ENCODE measurements around the gene SLC25A21.
"Not testable (repeated sequence)": the region's sequence is repeated elsewhere in the genome, so short reads cannot be mapped to it uniquely, and the experiment has no call there.

Gene SLC25A21

DNA sequence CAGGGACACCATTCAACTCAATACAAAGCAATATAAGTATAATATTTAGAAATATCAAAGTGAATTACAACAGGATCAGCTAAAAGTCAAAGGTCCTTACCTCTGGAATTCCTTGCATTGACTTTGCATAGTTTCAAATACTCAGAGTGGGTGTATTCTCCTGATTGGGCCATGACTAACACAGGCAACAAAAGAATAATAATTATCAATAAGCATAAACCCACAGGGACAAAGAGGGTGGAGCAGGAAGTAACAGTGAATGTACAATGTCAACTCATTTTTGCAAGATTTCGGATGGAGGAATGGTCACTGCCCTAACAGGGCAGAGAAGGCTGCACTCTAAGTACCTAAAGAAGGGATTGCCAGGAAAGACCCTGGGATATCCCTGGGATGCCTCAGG, 303.3 kb downstream of the SLC25A21 start:
- no peak for DNase-seq (ENCODE audit: low read depth in 3 of 3)

DNA sequence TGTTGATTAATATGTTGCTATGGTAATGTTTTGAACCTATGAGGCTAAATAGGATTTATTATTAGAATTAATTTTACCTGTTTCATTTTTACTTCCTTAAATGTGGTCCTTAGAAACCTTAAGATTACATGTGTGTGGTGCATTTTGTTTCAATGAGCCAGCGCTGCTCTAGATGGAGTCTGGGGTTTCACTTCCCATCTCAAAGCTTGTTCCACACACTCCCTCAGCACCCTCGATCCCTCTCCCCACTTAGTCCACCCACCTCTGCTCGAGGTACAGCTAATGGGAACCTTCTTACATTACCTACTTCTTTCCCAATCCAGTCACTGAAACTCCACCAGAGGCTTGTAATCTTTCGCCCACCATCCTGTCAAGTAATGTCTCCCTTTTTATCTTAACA, 305.5 kb downstream of the SLC25A21 start:
- DNase-seq (ENCODE audit: low read depth in 3 of 3): no peak

GRCh38 chr14:36863271-36863670, 309.1 kb downstream of the SLC25A21 start:
- DNase-seq (ENCODE audit: low read depth in 3 of 3): no peak

DNA sequence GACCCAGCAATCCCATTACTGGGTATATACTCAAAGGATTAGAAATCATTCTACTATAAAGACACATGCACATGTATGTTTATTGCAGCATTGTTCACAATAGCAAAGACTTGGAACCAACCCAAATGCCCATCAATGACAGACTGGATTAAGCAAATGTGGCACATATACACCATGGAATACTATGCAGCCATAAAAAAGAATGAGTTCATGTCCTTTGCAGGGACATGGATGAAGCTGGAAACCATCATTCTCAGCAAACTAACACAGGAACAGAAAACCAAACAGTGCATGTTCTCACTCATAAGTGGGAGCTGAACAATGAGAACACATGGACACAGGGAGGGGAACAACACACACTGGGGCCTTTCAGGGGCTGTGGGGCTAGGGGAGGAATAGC, 310.2 kb downstream of the SLC25A21 start:
- DNase-seq (ENCODE audit: low read depth in 3 of 3): not testable (repeated sequence)

DNA sequence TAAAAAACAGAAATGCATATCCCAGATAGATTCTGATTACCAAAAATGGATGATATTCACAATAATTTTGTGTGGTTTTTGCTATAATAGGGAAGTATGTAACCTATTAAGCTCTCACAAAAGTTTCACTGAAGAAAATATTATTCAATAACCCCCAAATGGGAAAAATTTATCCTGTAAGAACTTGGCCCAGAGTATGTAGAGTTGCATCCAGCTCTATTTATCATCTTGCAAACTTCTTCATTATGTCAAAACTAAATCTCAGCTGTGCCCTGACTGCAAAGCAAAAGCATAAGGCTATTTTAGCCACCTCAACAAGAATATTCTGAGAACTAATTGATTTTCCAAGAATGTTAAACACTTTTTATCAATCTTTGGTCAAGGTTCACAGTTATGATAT, 311.6 kb downstream of the SLC25A21 start:
- no peak for DNase-seq (ENCODE audit: low read depth in 3 of 3)

DNA sequence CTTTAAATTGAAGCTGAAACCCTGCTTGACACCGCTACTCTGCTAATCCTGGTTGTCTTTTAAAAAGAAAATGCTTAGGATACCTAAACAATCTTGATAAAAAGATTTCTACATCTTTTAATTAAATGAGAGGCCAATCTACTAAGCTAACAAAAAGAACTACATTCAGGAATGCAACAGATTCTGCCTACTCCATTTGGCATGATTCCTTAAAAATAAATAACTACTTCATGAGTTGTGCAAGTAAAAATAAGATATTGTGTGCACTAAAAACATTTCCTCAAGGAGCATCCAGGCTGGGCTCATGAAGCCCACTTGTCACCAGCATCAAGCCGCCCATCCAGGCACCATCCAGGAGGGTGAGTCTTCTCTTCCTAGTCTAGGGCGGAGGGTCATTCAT, 313.3 kb downstream of the SLC25A21 start:
- no peak for DNase-seq (ENCODE audit: low read depth in 3 of 3)

GRCh38 chr14:36857842-36858445, 314.5 kb downstream of the SLC25A21 start:
- DNase-seq (ENCODE audit: low read depth in 3 of 3): no peak

- no peak for DNase-seq (ENCODE audit: low read depth in 3 of 3)
Observed at GRCh38 chr14:36857136-36857535, 315.3 kb downstream of the SLC25A21 start.

DNA sequence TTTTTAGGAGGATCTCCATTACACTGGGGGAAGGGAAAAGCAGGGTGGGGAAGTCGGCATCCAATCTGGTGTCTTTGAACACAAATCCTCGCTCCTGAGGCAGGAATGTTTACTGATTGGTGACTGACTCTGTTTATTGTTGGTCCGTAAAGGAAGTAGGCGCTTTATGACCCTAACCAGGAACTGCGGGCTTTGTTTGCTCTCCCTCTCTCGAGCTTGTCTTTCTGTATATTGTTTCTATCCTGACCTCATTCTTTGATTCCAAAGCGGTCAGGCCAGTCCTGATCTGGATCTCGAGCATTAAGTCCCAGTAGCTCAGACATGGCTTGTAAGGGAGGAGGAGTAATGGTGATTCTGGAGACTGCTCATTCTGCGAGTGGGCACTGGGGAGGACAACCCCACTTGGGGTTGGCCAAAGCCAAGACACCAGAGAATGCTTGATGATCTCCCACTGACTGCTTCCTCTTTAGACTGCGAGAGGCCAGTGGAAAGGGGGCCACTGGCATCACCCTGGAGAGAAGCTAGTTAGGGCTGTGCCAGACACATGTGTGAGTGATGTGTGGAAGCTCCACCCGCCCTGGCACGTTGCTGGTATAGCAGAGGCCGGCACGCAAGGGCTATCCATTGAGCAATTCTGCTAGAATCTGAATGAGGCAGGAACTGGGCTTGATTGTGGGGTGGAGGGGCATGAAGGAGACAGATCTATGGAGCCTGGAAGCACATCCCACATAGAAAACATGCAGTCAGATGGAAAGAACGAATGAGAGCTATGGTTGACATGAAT, 316.1 kb downstream of the SLC25A21 start:
- DNase-seq (ENCODE audit: low read depth in 3 of 3): no peak

DNA sequence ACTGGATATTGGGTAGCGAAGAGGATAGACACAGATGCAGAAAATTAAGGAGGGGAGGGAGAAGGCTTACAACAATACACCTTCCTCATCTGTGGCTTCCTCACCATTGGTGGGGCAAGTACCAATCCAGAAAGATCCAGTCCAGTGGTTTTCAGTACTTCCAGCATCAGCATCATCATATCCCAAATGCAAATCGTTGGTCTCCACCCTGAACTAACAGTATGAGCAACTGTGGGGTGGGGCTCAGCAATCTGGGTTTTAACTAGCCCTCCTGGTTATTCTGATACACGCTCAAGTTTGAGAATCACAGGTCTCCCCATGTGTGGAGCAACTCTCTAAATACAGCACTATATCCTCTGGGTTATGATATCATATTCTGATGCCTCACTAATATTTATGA, 317.0 kb downstream of the SLC25A21 start:
- DNase-seq (ENCODE audit: low read depth in 3 of 3): no peak

- DNase-seq (ENCODE audit: low read depth in 3 of 3): no peak
Observed at GRCh38 chr14:36852981-36853691, 319.3 kb downstream of the SLC25A21 start.

DNA sequence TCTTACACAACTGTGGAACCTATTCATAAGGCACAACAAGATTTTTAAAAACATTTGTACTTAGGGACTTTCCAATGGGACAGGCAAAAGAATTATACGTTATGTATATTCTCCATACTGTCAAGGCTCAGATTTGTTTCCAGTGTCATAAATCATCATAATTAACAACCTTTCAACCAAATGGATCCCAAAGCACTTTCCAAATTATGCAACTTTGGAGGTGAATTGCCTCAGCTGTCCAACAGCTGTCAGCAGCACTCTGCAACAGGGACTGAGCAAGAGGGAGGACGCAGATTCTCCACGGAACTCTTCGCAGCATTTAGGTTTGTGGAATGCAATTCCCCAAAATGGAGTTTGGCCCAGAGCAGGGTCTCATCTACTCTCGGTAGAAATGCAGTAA, 324.2 kb downstream of the SLC25A21 start:
- no peak for DNase-seq (ENCODE audit: low read depth in 3 of 3)

DNA sequence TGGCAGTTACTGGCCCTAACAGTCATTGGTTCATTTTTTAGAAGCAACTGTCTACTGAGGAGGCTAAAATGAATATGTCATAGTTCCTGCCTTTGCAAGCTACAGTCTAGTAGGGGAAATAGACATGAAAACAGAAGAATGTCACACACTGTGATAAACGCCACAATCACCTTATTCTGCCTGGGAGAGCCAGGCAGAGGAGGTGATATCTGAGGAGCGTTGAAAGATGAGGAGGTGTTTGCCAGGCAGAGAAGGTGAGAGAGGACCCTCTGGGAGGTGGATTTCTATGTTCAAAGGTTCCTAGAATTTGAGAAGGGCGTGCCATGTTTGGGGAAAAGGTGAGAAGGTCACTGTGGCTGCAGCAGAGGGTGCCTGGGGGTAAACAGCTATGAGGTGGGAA, 325.0 kb downstream of the SLC25A21 start:
- DNase-seq (ENCODE audit: low read depth in 3 of 3): no peak

DNA sequence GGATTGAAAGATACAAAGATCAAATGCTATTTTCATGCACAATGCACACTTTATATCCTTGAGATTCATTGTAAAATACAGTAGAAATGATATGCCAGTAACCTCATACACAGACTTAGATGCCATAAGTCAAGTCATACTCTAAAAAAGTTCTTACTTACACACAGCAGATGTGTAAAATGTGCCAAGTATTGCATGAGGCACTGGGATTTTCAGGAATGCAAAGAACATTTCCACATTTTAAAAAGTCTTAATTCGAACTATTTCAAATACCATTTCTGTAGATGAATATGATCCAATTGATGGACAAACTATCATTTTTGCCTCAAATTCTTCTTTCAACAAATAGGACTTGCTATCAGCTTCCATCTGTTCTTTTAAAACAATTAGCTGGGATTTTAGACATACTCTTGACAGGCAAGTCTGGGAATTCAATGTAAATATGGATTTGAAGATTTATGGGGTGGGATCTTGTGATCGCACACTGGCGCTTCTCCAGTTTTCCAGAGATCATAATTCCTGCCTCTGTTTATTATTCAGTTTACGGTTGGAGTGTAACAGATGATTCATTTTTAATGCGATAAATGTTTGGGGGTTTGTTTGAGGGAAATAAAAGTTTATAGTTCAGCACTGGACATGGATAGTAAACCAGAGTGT, 326.9 kb downstream of the SLC25A21 start:
- DNase-seq (ENCODE audit: low read depth in 3 of 3): no peak

- DNase-seq (ENCODE audit: low read depth in 3 of 3): no peak
Observed at GRCh38 chr14:36844443-36845195, 327.8 kb downstream of the SLC25A21 start.

- no peak for DNase-seq (ENCODE audit: low read depth in 3 of 3)
Observed at GRCh38 chr14:36843410-36843809, 329.0 kb downstream of the SLC25A21 start.

DNA sequence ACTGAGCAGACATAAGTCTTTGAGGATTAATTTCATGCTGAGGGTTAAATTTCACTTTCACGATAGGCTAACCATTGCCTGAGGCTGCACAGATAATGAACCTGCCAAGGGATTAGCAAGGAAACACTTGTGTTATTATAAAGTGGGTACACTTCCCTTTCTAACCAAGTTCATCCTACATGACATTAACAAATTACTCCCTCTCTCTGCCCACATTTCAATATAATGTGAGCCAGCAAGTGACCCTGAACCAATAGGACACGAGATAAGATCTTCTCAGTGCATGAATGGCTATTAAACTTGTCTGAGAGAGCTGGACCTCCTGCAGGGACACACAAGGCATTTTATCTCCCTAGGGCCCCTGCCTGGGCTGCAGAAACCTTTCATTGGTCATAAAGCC, 337.3 kb downstream of the SLC25A21 start:
- no peak for DNase-seq (ENCODE audit: low read depth in 3 of 3)

GRCh38 chr14:36834293-36834692, 338.1 kb downstream of the SLC25A21 start:
- no peak for DNase-seq (ENCODE audit: low read depth in 3 of 3)

- DNase-seq (ENCODE audit: low read depth in 3 of 3): no peak
Observed at GRCh38 chr14:36829547-36829946, 342.9 kb downstream of the SLC25A21 start.

- DNase-seq (ENCODE audit: low read depth in 3 of 3): no peak
Observed at GRCh38 chr14:36827861-36828260, 344.5 kb downstream of the SLC25A21 start.

DNA sequence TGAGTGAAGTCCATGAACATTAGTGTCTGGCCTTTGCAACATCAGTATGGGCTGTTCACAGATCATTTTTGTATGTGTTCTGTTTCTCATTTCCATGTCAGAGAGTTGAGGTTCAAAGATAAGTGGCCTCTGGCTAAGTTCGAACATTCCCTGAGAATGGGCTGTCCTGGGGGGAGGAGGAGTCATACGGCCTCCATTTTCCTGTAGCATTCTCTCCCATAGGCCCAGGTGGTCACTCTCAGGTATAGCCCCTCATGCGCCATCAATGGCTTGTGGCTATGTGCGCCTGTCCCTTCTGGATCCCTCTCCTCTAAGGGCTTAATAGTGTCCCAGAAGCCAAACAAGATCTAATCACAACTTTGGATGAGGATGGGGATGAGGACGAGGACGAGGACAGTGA, 345.8 kb downstream of the SLC25A21 start:
- DNase-seq (ENCODE audit: low read depth in 3 of 3): no peak

GRCh38 chr14:36824854-36825253, 347.6 kb downstream of the SLC25A21 start:
- no peak for DNase-seq (ENCODE audit: low read depth in 3 of 3)

Data from stimulated activated CD4-positive, alpha-beta T cell treated with anti-CD3 and anti-CD28 coated beads, TNF-alpha, amount 100 ng/mL, for 4 hours (primary cell).